Skeletal muscle satellite cell (primary cell): Measurements from ENCODE around the gene PHIP.

Source experiments
- H3K27me3 ChIP-seq: 2 replicates; pipeline ENCODE4 v1.7.0; 2013; ENCODE audit warnings: low read length; ENCODE audit not compliant: control insufficient read depth, insufficient read depth
- H3K36me3 ChIP-seq: 2 replicates; pipeline ENCODE4 v1.7.0; 2013; ENCODE audit warnings: mild to moderate bottlenecking, control low read depth, low read length; ENCODE audit not compliant: insufficient read depth
- H3K4me1 ChIP-seq: 2 replicates; pipeline ENCODE4 v1.7.0; 2013; ENCODE audit warnings: low read length; ENCODE audit not compliant: control insufficient read depth, insufficient read depth
- H3K4me2 ChIP-seq: 2 replicates; pipeline ENCODE4 v1.7.0; 2013; ENCODE audit warnings: mild to moderate bottlenecking, low read length
- H3K4me3 ChIP-seq: 2 replicates; pipeline ENCODE4 v1.7.0; 2013; ENCODE audit warnings: low read length
- H3K9ac ChIP-seq: 2 replicates; pipeline ENCODE4 v1.7.0; 2013; ENCODE audit warnings: mild to moderate bottlenecking, low read depth, low read length, moderate library complexity
- H3K9me3 ChIP-seq: replicated peaks from 2 replicates; pipeline ENCODE4 v1.7.0; 2013; ENCODE audit warnings: mild to moderate bottlenecking, control low read depth, low read length

The PHIP gene

DNA sequence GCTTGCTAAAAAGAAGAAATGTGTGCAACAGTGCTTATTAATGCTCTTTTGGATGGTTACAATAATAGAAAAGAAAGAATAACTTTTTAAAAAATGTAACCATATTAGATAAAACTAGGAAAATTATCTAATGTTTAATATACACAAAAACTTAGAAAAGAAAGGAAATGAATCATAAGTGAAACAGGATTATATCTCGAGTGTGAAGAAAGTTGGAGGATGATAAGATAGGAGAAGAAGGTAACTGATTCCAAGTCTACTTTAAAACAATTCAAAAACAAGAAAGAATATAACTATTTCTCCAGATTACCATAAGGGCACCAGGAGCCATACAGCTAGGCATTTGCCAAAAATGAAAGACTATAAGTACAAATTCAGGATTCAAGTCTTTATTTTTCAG is 73.0 kb downstream of the PHIP start:
- Histone ChIP-seq H3K9ac (no peak overlapping the region), H3K36me3 (peaks cover 19% of the 10 kb centered on the region), H3K4me3 (no peak overlapping the region), H3K4me1 (peaks cover 14% of the 10 kb centered on the region), H3K27me3 (no peaks in the 10 kb centered on the region), H3K4me2 (peak overlapping the region; percentile 14), H3K9me3 (no peaks in the 10 kb centered on the region)

DNA sequence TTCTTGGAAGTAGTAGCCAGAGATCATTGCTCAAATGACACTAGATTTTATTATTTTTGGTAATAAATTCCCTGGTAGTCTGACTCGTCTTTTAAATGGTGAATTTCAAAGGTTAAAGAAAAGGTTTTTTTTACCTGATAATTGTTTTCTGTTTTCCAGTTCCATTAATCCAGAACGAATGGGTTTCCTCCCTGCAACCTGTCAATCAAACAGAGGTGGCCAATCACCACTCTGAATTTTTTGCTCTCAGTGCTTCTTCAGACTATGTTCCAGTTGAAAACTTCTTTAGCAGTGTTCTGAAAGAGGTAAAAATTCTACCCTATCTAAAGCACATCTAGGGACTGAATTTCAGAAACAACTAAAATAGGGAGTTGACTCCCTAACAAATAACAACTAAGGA is 73.8 kb downstream of the PHIP start:
- Histone ChIP-seq H3K4me2 (no peak overlapping the region), H3K9me3 (no peaks in the 10 kb centered on the region), H3K27me3 (no peaks in the 10 kb centered on the region), H3K4me3 (no peak overlapping the region), H3K9ac (no peak overlapping the region), H3K4me1 (peaks cover 14% of the 10 kb centered on the region), H3K36me3 (peaks cover 20% of the 10 kb centered on the region)

DNA sequence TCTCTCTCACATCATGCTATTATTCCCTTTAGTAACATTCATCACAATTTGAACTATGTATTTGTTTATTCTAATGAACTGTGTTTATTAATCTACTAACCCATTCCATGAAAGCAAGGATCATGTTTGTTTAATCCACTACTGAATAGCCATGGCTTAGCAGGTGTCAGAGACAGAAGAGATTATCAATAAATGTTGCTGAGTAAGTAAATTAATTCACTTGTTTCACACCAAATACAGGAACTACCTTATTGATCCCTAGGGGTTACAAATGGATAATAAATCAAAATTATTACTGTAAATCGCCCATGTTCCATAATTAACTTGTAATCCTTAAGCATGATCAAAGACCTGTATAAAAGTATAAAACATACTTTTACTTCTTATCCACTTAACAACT is 76.6 kb downstream of the PHIP start:
- peaks cover 39% of the 10 kb centered on the region for H3K36me3 ChIP-seq
- no peak overlapping the region for H3K9ac ChIP-seq
- no peak overlapping the region for H3K4me3 ChIP-seq
- no peaks in the 10 kb centered on the region for H3K27me3 ChIP-seq
- no peak overlapping the region for H3K4me2 ChIP-seq
- peaks cover 14% of the 10 kb centered on the region for H3K4me1 ChIP-seq
- no peaks in the 10 kb centered on the region for H3K9me3 ChIP-seq

DNA sequence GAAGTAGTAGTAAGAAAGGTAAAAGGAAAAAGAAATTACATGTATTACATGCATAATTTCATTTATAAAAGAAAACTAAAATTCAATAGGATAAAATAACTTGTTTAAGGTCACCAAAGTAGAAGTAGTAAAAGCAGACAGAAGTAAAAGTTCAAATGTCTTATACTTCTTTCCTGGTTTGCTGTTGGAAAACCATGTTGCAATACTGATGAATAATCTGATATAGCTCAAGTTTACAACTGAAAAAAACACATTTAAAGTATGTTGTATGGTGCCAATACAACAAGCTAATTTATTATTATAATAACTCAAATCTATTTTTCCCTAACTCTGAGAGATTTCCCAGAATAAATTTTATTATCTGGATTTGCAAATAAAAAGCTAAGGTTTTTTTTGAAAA is 78.3 kb downstream of the PHIP start:
- peaks cover under 1% of the 10 kb centered on the region for H3K4me1 ChIP-seq
- H3K4me2 ChIP-seq: no peak overlapping the region
- H3K27me3 ChIP-seq: no peaks in the 10 kb centered on the region
- H3K9me3 ChIP-seq: no peaks in the 10 kb centered on the region
- no peak overlapping the region for H3K4me3 ChIP-seq
- peaks cover 53% of the 10 kb centered on the region for H3K36me3 ChIP-seq
- H3K9ac ChIP-seq: no peak overlapping the region

DNA sequence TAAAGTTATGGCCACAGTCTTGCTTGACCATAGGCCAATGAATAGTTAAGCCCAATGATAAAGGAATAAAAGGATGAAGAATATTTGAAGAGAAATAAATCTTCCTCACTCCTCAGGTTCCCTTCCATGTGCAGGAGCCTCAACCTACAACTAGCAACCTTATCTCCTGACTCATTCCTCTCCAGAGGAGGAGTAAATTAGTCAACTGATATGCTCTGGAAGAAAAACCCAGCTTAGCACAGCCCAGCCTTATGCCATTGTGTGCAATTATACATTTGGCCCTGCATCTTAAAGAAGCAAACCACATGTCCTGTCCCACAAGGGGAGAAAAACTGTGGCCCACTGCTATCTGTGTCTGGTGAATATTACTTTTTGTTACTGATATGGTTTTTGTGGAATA is 82.1 kb downstream of the PHIP start:
- Histone ChIP-seq H3K4me2 (no peak overlapping the region), H3K9me3 (no peaks in the 10 kb centered on the region), H3K4me3 (no peak overlapping the region), H3K4me1 (no peaks in the 10 kb centered on the region), H3K36me3 (peaks cover 58% of the 10 kb centered on the region), H3K9ac (no peak overlapping the region), H3K27me3 (no peaks in the 10 kb centered on the region)

DNA sequence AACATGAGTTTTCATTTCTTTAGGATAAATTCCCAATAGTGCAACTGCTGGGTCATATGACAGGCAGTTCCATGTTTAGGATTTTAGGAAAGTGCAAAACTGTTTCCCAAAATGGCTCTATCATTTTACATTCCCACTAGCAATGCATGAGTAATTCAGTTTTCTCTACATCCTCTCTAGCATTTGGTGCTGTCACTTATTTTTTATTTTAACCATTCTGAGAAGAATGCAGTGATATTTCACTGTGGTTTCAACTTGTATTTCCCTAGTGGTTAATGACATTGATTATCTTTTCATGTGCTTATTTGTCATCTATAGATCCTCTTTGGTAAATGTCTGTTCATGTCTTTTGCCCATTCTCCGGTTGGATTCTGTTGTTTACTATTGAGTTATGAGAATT is 82.7 kb downstream of the PHIP start:
- H3K4me1 ChIP-seq: no peaks in the 10 kb centered on the region
- H3K36me3 ChIP-seq: peaks cover 56% of the 10 kb centered on the region
- H3K27me3 ChIP-seq: no peaks in the 10 kb centered on the region
- no peaks in the 10 kb centered on the region for H3K9me3 ChIP-seq
- H3K4me3 ChIP-seq: no peak overlapping the region
- H3K4me2 ChIP-seq: no peak overlapping the region
- no peak overlapping the region for H3K9ac ChIP-seq

DNA sequence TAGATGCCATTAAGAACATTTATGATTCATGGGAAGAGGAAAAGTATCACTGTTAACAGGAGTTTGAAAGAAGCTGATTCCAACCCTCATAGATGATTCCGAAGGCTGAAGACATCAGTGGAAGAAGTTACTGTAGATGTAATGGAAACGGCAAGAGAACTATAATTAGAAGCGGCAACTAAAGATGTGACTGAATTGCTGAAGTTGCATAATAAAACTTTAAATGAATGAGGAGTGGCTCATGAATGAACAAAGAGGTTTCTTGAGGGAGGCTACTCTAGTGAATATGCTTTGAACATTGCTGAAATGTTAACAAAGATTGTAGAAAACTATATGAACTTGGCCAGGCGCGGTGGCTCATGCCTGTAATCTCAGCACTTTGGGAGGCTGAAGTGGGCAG is 84.1 kb downstream of the PHIP start:
- no peaks in the 10 kb centered on the region for H3K9me3 ChIP-seq
- H3K4me2 ChIP-seq: no peak overlapping the region
- H3K27me3 ChIP-seq: no peaks in the 10 kb centered on the region
- H3K4me1 ChIP-seq: no peaks in the 10 kb centered on the region
- peaks cover 53% of the 10 kb centered on the region for H3K36me3 ChIP-seq
- H3K9ac ChIP-seq: no peak overlapping the region
- H3K4me3 ChIP-seq: no peak overlapping the region

DNA sequence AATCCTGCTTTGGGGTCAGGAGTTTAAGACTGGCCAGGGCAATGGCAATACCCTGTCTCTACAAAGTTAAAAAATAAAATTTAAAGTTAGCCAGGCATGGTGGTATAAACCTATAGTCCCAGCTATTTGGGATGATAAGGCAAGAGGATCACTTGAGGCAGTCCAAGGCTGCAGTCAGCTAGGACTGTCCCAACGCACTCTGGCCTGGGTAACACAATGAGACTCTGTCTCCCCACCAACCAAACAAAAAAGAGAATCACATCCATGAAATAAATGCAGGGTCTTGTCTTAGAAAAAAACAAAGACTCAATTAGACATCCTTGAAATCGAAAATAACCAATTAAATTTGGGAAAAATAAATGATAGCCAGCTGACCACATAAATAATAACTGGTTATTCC is 88.9 kb downstream of the PHIP start:
- Histone ChIP-seq H3K9me3 (no peaks in the 10 kb centered on the region), H3K4me1 (no peaks in the 10 kb centered on the region), H3K27me3 (no peaks in the 10 kb centered on the region), H3K4me3 (no peak overlapping the region), H3K4me2 (no peak overlapping the region), H3K36me3 (peaks cover 44% of the 10 kb centered on the region), H3K9ac (no peak overlapping the region)

DNA sequence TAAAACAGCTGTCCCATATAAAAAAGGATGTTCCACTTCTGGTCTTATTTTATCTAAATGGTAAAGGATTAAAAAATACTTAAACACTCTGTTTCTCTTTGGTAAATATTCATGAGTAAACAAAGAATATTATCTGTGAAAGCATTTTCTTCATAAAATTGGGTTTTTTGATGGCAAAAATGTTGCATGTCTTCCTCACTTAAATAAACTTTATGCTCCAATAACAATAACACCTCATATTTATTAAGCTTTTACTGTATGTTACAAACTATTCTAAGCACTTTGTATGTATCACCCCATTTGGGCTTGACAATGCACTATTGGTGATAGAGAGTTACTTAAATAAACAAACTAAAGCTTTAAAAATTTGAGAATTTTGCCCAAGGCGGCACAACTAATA is 91.9 kb downstream of the PHIP start:
- Histone ChIP-seq H3K4me3 (no peak overlapping the region), H3K4me1 (no peaks in the 10 kb centered on the region), H3K9ac (no peak overlapping the region), H3K9me3 (no peaks in the 10 kb centered on the region), H3K36me3 (peaks cover 50% of the 10 kb centered on the region), H3K4me2 (no peak overlapping the region), H3K27me3 (no peaks in the 10 kb centered on the region)

DNA sequence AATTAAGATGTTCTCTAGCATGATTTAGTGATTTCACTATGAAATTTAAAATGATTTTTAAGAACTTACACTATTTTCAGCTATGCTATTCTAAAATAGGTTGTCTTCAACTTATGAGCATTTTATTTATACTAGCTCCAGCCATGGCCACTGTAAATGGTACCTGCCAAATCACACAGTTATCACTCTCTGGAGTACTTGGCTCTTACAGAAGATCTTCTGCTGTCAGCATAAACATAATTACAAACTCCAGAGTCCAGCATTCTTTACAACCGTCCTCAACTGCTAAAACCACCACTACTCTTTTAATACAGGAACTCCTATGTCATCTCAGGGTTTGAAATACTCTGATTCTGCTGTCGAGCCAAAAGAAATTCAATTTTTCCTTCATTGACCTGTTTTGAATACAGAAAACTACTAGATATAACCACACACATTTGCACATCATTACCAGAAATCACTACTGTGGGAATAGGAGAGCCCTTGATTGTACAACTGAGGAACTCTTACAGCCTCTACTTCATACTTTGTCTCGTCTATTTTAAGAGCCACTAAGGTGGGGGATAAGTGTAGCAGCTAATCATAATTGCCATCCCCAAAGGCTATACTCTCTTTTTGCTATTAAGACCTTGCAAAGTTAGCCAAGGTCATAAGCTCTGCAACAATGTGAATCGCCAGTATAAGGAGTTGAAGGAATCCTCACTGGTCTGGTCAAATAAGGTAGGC is 93.7 kb downstream of the PHIP start:
- H3K9ac ChIP-seq: no peak overlapping the region
- H3K4me1 ChIP-seq: no peaks in the 10 kb centered on the region
- H3K4me2 ChIP-seq: no peak overlapping the region
- no peak overlapping the region for H3K4me3 ChIP-seq
- peaks cover 60% of the 10 kb centered on the region for H3K36me3 ChIP-seq
- H3K27me3 ChIP-seq: no peaks in the 10 kb centered on the region
- H3K9me3 ChIP-seq: no peaks in the 10 kb centered on the region

DNA sequence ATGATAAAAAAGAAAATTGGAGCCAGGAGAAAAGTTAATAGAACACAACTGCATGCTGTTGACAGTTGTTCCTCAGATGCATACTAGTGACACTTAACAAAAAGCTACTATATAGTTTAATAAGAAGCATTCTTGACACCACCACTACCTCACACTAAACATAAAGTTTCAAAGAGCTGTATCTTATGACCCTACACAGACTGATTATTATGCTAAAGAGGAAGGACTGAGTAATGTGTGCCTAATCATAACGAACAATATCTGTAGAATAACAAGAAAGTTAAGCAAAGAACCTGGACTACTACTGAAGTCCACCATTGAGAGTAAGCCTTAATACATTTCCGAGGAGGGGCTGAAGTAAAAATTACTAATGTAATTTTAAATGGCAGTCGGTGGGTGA is 110.9 kb downstream of the PHIP start:
- no peaks in the 10 kb centered on the region for H3K4me1 ChIP-seq
- H3K36me3 ChIP-seq: peaks cover 51% of the 10 kb centered on the region
- no peak overlapping the region for H3K9ac ChIP-seq
- no peak overlapping the region for H3K4me2 ChIP-seq
- no peaks in the 10 kb centered on the region for H3K9me3 ChIP-seq
- H3K27me3 ChIP-seq: no peaks in the 10 kb centered on the region
- H3K4me3 ChIP-seq: no peak overlapping the region

DNA sequence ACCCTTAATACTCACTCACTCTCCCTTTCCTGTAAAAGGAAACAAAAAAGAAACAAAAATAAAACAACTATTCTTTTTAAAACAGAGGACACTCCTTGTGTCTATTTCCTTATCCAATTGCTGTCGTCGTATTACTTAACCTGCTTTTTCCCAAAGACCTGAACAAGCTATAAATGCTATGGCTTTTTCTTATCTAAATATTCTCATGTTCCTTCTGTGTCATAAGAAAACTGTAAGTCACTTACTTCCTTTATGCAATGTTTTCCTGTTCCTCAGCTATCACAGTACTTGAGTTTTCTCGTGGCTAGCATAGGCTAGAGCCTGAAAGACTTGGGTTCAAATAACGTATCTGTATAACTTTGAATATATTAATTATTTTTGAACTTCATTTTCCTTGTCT is 111.5 kb downstream of the PHIP start:
- no peak overlapping the region for H3K4me2 ChIP-seq
- H3K9ac ChIP-seq: no peak overlapping the region
- peaks cover 53% of the 10 kb centered on the region for H3K36me3 ChIP-seq
- H3K4me3 ChIP-seq: no peak overlapping the region
- no peaks in the 10 kb centered on the region for H3K27me3 ChIP-seq
- H3K4me1 ChIP-seq: no peaks in the 10 kb centered on the region
- H3K9me3 ChIP-seq: no peaks in the 10 kb centered on the region
